HepG2 (cell line): Measurements from ENCODE around the gene NPHS1. TPM values are rescaled to one million over a fixed set of nuclear protein-coding genes. Genes with fewer than 3 reads are reported as not detected.

Experiments used
- ATAC-seq: fragments of 200-7000 bp; cut with Tn5 transposase; 3 replicates; pipeline ENCODE4 v1.9.1; 2020; ENCODE audit warnings: mild to moderate bottlenecking, moderate library complexity
- Bru-seq: library from RNA; stranded (reverse); fragments of 400-500 nt; gene quantifications from one replicate; lab custom pipeline; 2021; lab: Mats Ljungman, UMichigan
- BruChase-seq, 2 experiments: library from RNA; stranded (reverse); fragments of 400-500 nt; gene quantifications; one replicate each; lab custom pipeline; 2021; lab: Mats Ljungman, UMichigan
- BruUV-seq: library from RNA; stranded (reverse); fragments of 400-500 nt; replicated peaks from 2 replicates; lab custom pipeline; 2021; lab: Mats Ljungman, UMichigan
- CTCF ChIA-PET: fragments of 300-600 bp; formaldehyde crosslinking; extraction: SDS; loops from one replicate; lab custom pipeline; 2021; ENCODE audit warnings: low total read pairs, inconsistent platforms, low intra/inter-chr PET ratio; lab: Yijun Ruan, JAX
- POLR2A ChIA-PET: fragments of 350-600 bp; sonication (Branson Sonifier 250); formaldehyde crosslinking; loops from one replicate; lab custom pipeline; 2020; ENCODE audit warnings: antibody characterized with exemption, inconsistent platforms; lab: Yijun Ruan, JAX
- DNase-seq: peaks from one replicate; pipeline ENCODE4 v3.0.0-alpha.2; 2015; ENCODE audit warnings: low spot score
- FAIRE-seq: peaks from 3 replicates; lab custom pipeline; 2011; peaks lifted over from hg19 to GRCh38; lab: Jason Lieb, UNC
- H2AFZ ChIP-seq: one replicate; pipeline ENCODE4 v1.6.1; 2011; ENCODE audit warnings: low read length, inconsistent platforms
- H3K27ac ChIP-seq: fragments of 300-600 bp; 3 replicates; pipeline ENCODE4 v1.8.0; 2011; ENCODE audit warnings: mixed run types, mild to moderate bottlenecking, mixed read lengths, low read length, inconsistent platforms; ENCODE audit not compliant: insufficient read depth; ENCODE audit errors: extremely low read length
- H3K27me3 ChIP-seq, 2 experiments: fragments of 200-600 bp in 1 of 2; 2 replicates in 1 of 2; 3 replicates in 1 of 2; pipeline versions ENCODE4 v1.6.0 to v1.8.0; 2011; ENCODE audit warnings: low read length in 2 of 2, mild to moderate bottlenecking in 2 of 2, moderate library complexity in 2 of 2, inconsistent platforms in 1 of 2; ENCODE audit not compliant: insufficient read depth in 2 of 2, control insufficient read depth in 1 of 2
- H3K36me3 ChIP-seq, 2 experiments: fragments of 200-600 bp in 1 of 2; replicated peaks in 1 of 2; 2 replicates in 1 of 2; 3 replicates in 1 of 2; pipeline versions ENCODE4 v1.5.1 to v1.8.0; 2011; ENCODE audit warnings: low read length in 2 of 2, inconsistent platforms in 1 of 2; ENCODE audit not compliant: insufficient read depth in 2 of 2, control insufficient read depth in 1 of 2
- H3K4me1 ChIP-seq: 2 replicates; pipeline ENCODE4 v1.5.1; 2012; ENCODE audit warnings: low read length, inconsistent platforms; ENCODE audit not compliant: insufficient read depth
- H3K4me2 ChIP-seq: 2 replicates; pipeline ENCODE4 v1.6.0; 2011; ENCODE audit warnings: low read depth, low read length, inconsistent platforms
- H3K4me3 ChIP-seq, 3 experiments: fragments of 200-600 bp in 1 of 3; sonication (generic), shearing (Covaris generic) in 1 of 3; replicated peaks in 1 of 3; 2 replicates each; pipeline ENCODE4 v1.5.1; 2011 to 2016; ENCODE audit warnings: low read length in 3 of 3, inconsistent platforms in 2 of 3, low read depth in 2 of 3, mild to moderate bottlenecking in 2 of 3, control low read depth in 1 of 3, mixed read lengths in 1 of 3; ENCODE audit not compliant: insufficient read depth in 1 of 3
- H3K79me2 ChIP-seq: one replicate; pipeline ENCODE4 v1.6.1; 2011; ENCODE audit warnings: low read length, inconsistent platforms; ENCODE audit not compliant: insufficient read depth
- H3K9ac ChIP-seq: 2 replicates; pipeline ENCODE4 v1.6.0; 2011; ENCODE audit warnings: mild to moderate bottlenecking, low read depth, low read length, inconsistent platforms; ENCODE audit not compliant: insufficient read depth
- H3K9me3 ChIP-seq: 2 replicates; pipeline ENCODE4 v1.5.1; 2012; ENCODE audit warnings: mild to moderate bottlenecking, low read length
- H4K20me1 ChIP-seq: 2 replicates; pipeline ENCODE4 v1.6.0; 2011; ENCODE audit warnings: inconsistent platforms, mild to moderate bottlenecking, low read length, moderate library complexity; ENCODE audit not compliant: insufficient read depth
- HMG20A ChIP-seq: IDR thresholded peaks from 2 replicates; pipeline ENCODE4 v1.6.1; 2016; ENCODE audit warnings: borderline replicate concordance
- MAFK ChIP-seq, 2 experiments: IDR thresholded peaks in 1 of 2; conservative IDR thresholded peaks in 1 of 2; 2 replicates each; pipeline ENCODE4 v1.6.1; 2011; ENCODE audit warnings: improper control_type of control experiment in 2 of 2, low read length in 2 of 2
- RELA ChIP-seq: sonication (generic); formaldehyde crosslinking; IDR thresholded peaks from 2 replicates; pipeline ENCODE4 v1.4.0; 2020; ENCODE audit warnings: missing genetic modification reagents
- TFDP1 ChIP-seq: IDR thresholded peaks from 2 replicates; pipeline ENCODE4 v1.6.1; 2016; ENCODE audit warnings: missing compliant biosample characterization, missing genetic modification reagents, borderline replicate concordance
- ZNF639 ChIP-seq: conservative IDR thresholded peaks from 2 replicates; pipeline ENCODE4 v1.6.1; 2018; ENCODE audit warnings: missing genetic modification reagents
- ZNF770 ChIP-seq: sonication (generic); formaldehyde crosslinking; IDR thresholded peaks from 2 replicates; pipeline ENCODE4 v1.5.0; 2020; ENCODE audit warnings: mild to moderate bottlenecking, missing genetic modification reagents
- ZNF891 ChIP-seq: sonication (generic); formaldehyde crosslinking; IDR thresholded peaks from 2 replicates; pipeline ENCODE4 v1.5.0; 2020; ENCODE audit warnings: mild to moderate bottlenecking, missing genetic modification reagents
- WGBS: methylation state at CpG from one replicate; pipeline ENCODE4 v1.1.6; 2017; ENCODE audit warnings: low lambda C conversion rate; 5-methylcytosine and 5-hydroxymethylcytosine counted together
- in situ Hi-C: cut with HindIII; loops from 2 replicates; pipeline ENCODE4 v1.10.0; 2017; ENCODE audit warnings: low pct_unique_long_range_greater_than_20kb; ENCODE audit not compliant: extremely low pct_ligation_motif_present
- intact Hi-C: fragments of 100-400 bp; cut with micrococcal nuclease; formaldehyde crosslinking; loops from one replicate; pipeline ENCODE4 v1.10.0; 2022; ENCODE audit not compliant: unreplicated experiment
- long read RNA-seq, 2 experiments: library from RNA in 1 of 2; library from polyadenylated mRNA in 1 of 2; stranded (forward) in 1 of 2; unstranded in 1 of 2; transcript quantifications; one replicate each; pipeline ENCODE4 v2.0.0, GENCODE V29; 2019 to 2022
- polyA minus RNA-seq, 3 experiments: library from RNA; depleted of rRNA, polyadenylated mRNA; stranded (reverse); fragments of >200 nt; gene quantifications; 2 replicates each; pipeline ENCODE4 v1.2.3, GENCODE V29; 2011; ENCODE audit warnings: low replicate concordance in 1 of 3
- polyA plus RNA-seq, 8 experiments: library from polyadenylated mRNA; depleted of rRNA in 3 of 8; stranded (reverse) in 7 of 8; unstranded in 1 of 8; fragments of >200 nt; fragmentation: Illumina TruSeq in 4 of 8; extraction: Trizol in 4 of 8; gene quantifications; 2 replicates each; pipeline versions ENCODE4 v1.2.1 to v1.2.3, GENCODE V29; 2011 to 2016; ENCODE audit warnings: low read depth in 4 of 8, missing spikeins in 1 of 8, mixed read lengths in 1 of 8; ENCODE audit not compliant: insufficient read depth in 1 of 8
- total RNA-seq, 5 experiments: library from RNA; depleted of rRNA; stranded (reverse); fragments of >200 nt; fragmentation: Illumina TruSeq; extraction: Trizol; gene quantifications; 2 replicates each; pipeline ENCODE4 v1.2.3, GENCODE V29; 2016; ENCODE audit warnings: low read depth in 1 of 5

The NPHS1 gene
- total RNA-seq (2016; rRNA removed; fragmentation: Illumina TruSeq; extraction: Trizol) (not detected in 2 replicates), polyA plus RNA-seq (2011; rRNA removed) (0.01 TPM in 1 of 2 replicates, not detected in the other), polyA minus RNA-seq (2011; rRNA and poly(A)+ RNA removed; ENCODE audit: low replicate concordance) (0.05 TPM in 1 of 2 replicates, not detected in the other), Bru-seq, nascent RNA (percentile 16 among the genes with signal in this experiment), BruChase-seq, experiment 1, labeled RNA remaining after a 6-hour chase (percentile 9 among the genes with signal in this experiment), BruChase-seq, experiment 2, labeled RNA remaining after a 2-hour chase (percentile 4 among the genes with signal in this experiment)
- not detected in 2 replicates for total RNA-seq (2016; cell fraction: cytosol; rRNA removed; fragmentation: Illumina TruSeq; extraction: Trizol; ENCODE audit: low read depth)
- total RNA-seq (2016; cell fraction: insoluble cytoplasmic fraction; rRNA removed; fragmentation: Illumina TruSeq; extraction: Trizol) = 0.04 TPM in 2 replicates
- not detected in 2 replicates for total RNA-seq (2016; cell fraction: membrane; rRNA removed; fragmentation: Illumina TruSeq; extraction: Trizol)
- not detected in 2 replicates for total RNA-seq (2016; cell fraction: nucleus; rRNA removed; fragmentation: Illumina TruSeq; extraction: Trizol)
- polyA plus RNA-seq (2011; cell fraction: cytosol; rRNA removed) = 0.01 TPM in 2 replicates
- 0.16 and 0.39 TPM in 2 replicates for polyA plus RNA-seq (2011; cell fraction: nucleus; rRNA removed)
- polyA plus RNA-seq (2012) = not detected in 2 replicates
- not detected in 2 replicates for polyA plus RNA-seq (2016; cell fraction: cytosol; fragmentation: Illumina TruSeq; extraction: Trizol; ENCODE audit: low read depth)
- not detected in 2 replicates for polyA plus RNA-seq (2016; cell fraction: insoluble cytoplasmic fraction; fragmentation: Illumina TruSeq; extraction: Trizol; ENCODE audit: low read depth)
- polyA plus RNA-seq (2016; cell fraction: membrane; fragmentation: Illumina TruSeq; extraction: Trizol; ENCODE audit: low read depth) = not detected in 2 replicates
- polyA plus RNA-seq (2016; cell fraction: nucleus; fragmentation: Illumina TruSeq; extraction: Trizol; ENCODE audit: insufficient read depth, low read depth) = 0.25 TPM in 1 of 2 replicates, not detected in the other
- polyA minus RNA-seq (2011; cell fraction: cytosol; rRNA and poly(A)+ RNA removed) = not detected in 2 replicates
- polyA minus RNA-seq (2011; cell fraction: nucleus; rRNA and poly(A)+ RNA removed) = not detected in 2 replicates
- long read RNA-seq, experiment 1 = 0 reads
- long read RNA-seq, experiment 2 = 0 reads

- BruUV-seq = no TSS peak
- POLR2A ChIA-PET = no interaction called here
- Histone ChIP-seq H4K20me1 (0 out of 2 replicates have a peak, but pooled peaks cover 3% of the 10 kb centered on the region), H3K27me3 (peaks cover 10 to 66% of the 10 kb centered on the region in 2 experiments; a peak in 4 of 5 replicates), H3K4me2 (no peak within 1 kb of the TSS), H3K36me3 (no peaks in the 10 kb centered on the region), H3K4me3 (no peak within 1 kb of the TSS), H3K27ac (no peak within 1 kb of the TSS), H3K4me1 (peaks cover 30% of the 10 kb centered on the region), H3K79me2 (no peaks in the 10 kb centered on the region), H2AFZ (no peak within 1 kb of the TSS), H3K9me3 (no peaks in the 10 kb centered on the region), H3K9ac (no peak within 1 kb of the TSS)
- intact Hi-C loops = no loop called here
- no peak for ATAC-seq
- no peak for DNase-seq
- 35% methylated on average over 5 of the region's 9 CpGs for WGBS
- FAIRE-seq = no peak
- CTCF ChIA-PET = no interaction called here
- in situ Hi-C loops = no loop called here
- 0 out of 4 replicates have a peak, but pooled peaks have one; percentile 1 to 17 for TF ChIP-seq MAFK (conservative IDR thresholded peaks at IDR 0.05 in 1 of 2, IDR thresholded peaks at IDR 0.05 in 1 of 2; ENCODE audit: low read length in 2 of 2)
- no peak for TF ChIP-seq ZNF770 (CRISPR knock-in tag)
- TF ChIP-seq TFDP1 (CRISPR knock-in tag) = no peak
- TF ChIP-seq ZNF891 (CRISPR knock-in tag) = no peak
- TF ChIP-seq RELA = no peak
- no peak for TF ChIP-seq HMG20A (CRISPR knock-in tag)
- TF ChIP-seq ZNF639 (CRISPR knock-in tag) = no peak
Observed at GRCh38 chr19:35852029-35852780, at the start of gene NPHS1. Gene NPHS1 (minus strand): TSS chr19:35852504. CDS start chr19:35851837, 667 bp downstream.
